Astrocyte of the spinal cord (primary cell): ENCODE measurements around the gene SPATA18.

Experiments
- DNase-seq: peaks from one replicate; pipeline ENCODE4 v3.0.0; 2011; ENCODE audit warnings: low read depth, low spot score
- H3K4me3 ChIP-seq: 2 replicates; pipeline ENCODE4 v1.5.1; 2011; ENCODE audit warnings: low read depth, mild to moderate bottlenecking, low read length, moderate library complexity
- CTCF ChIP-seq: IDR thresholded peaks from 2 replicates; pipeline ENCODE4 v1.5.1; 2012; ENCODE audit warnings: low read depth, mild to moderate bottlenecking, low read length, inconsistent platforms
- in situ Hi-C: cut with HindIII; loops from 2 replicates; pipeline ENCODE4 v1.10.0; 2017; ENCODE audit warnings: low sequenced_read_pairs

SPATA18 gene

DNA sequence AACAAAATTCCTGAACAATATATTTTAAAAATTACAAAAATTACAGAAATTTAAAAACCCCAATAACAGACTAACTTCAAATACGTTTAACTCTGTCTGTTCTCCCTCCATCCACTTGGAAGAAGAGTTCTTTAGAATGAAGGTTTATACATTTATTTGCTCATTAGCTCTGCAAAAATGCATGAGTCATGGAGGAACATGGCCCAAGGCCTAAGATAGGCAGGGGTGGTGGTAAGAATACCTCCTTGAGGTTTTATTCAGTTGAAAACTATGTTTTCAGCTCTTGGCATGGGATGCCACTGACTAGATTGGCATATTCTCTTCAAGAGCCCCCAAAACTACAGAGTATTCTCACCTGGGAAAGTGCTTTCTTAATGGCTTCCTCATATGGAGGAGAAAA lies 22.1 kb upstream of the SPATA18 start:
- in situ Hi-C loops = no loop called here
- TF ChIP-seq CTCF = no peak
- H3K4me3 ChIP-seq = no peak overlapping the region
- DNase-seq = peak; percentile 79

DNA sequence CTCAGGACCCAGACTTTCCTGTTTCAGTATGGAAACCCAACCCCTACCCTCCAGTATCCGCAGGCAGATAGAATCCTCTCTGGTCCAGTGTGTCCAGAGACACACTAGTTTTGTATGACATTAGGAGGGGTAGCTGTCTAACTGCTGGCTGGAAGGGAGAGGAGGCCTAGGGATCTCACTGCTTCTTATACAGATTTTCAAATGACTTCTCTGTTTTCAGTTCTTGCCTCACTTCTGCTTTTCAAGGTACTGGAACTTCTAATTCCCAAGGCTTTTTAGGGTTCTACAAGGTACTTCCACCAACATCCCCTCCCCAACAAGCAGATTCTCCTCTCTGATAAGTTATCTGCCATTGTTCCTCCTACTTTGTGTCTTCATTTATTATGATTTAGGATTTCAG lies 19.1 kb upstream of the SPATA18 start:
- TF ChIP-seq CTCF = no peak
- H3K4me3 ChIP-seq = no peak overlapping the region
- no peak for DNase-seq
- in situ Hi-C loops = no loop called here

DNA sequence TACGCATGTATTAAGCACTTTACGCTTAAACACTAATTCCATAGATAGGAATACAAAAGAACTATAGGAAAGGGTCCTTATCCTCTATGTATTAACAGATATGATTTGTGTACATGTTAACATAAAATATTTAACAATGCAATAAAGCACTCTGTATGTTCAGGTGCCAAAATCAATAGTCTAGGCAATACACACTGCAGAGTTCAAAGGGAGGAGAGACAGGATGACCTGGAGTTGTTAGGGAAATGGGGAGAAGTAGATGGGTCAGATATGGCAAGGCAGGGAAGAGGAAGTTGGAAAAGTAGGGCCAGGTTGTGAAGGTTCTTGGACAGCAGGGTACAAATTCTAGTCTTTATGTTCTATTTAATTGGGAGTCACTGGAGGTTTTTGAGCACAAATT lies 15.9 kb upstream of the SPATA18 start:
- no peak for DNase-seq
- TF ChIP-seq CTCF = no peak
- H3K4me3 ChIP-seq = no peak overlapping the region
- in situ Hi-C loops = no loop called here

- peak overlapping the region; percentile 82 for H3K4me3 ChIP-seq
- peak; percentile 5 for DNase-seq
- no peak for TF ChIP-seq CTCF
- in situ Hi-C loops = no loop called here
These were observed 14.1 kb upstream of the SPATA18 start for GRCh38 chr4:52036886-52037530.

GRCh38 chr4:52037689-52038102 lies 13.4 kb upstream of the SPATA18 start:
- no peak for TF ChIP-seq CTCF
- peak overlapping the region; percentile 82 for H3K4me3 ChIP-seq
- in situ Hi-C loops = no loop called here
- DNase-seq = peak; percentile 50

GRCh38 chr4:52038103-52038912 lies 12.8 kb upstream of the SPATA18 start, which contains the start of gene SGCB:
TSS of gene SGCB (minus strand) at chr4:52038299. CDS start at chr4:52038259, 40 bp downstream.
- no peak for TF ChIP-seq CTCF
- in situ Hi-C loops = no loop called here
- peak within 1 kb of the TSS; percentile 82 for H3K4me3 ChIP-seq
- peak; percentile 47 for DNase-seq
